ENCODE measurements around the gene CHN2.

DNA sequence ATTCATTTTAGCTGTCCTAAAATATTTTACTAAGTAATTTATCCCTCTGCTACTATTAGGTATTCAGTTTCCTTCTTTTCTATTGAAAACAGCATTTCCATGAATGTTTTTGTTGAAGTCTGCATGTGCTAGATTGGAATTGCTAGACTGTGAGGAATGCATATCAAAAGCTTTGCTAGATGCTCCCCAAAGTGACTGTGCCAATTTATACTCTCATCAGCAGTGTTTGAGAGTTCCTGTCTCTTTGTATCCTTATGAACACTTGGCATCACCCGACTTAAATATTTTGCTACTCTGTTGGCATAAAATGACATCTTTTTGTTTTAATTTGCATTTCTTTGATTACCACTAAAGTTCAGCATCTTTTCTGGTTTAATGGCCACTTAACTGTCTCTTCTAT is 324.0 kb downstream of the CHN2 start:
- TF ChIP-seq, protein P1, sequence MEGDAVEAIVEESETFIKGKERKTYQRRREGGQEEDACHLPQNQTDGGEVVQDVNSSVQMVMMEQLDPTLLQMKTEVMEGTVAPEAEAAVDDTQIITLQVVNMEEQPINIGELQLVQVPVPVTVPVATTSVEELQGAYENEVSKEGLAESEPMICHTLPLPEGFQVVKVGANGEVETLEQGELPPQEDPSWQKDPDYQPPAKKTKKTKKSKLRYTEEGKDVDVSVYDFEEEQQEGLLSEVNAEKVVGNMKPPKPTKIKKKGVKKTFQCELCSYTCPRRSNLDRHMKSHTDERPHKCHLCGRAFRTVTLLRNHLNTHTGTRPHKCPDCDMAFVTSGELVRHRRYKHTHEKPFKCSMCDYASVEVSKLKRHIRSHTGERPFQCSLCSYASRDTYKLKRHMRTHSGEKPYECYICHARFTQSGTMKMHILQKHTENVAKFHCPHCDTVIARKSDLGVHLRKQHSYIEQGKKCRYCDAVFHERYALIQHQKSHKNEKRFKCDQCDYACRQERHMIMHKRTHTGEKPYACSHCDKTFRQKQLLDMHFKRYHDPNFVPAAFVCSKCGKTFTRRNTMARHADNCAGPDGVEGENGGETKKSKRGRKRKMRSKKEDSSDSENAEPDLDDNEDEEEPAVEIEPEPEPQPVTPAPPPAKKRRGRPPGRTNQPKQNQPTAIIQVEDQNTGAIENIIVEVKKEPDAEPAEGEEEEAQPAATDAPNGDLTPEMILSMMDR (IDR thresholded peaks at IDR 0.05), result no peak
- no peak for TF ChIP-seq TEAD4 (CRISPR knock-in tag; IDR thresholded peaks at IDR 0.05)

Measured in WTC11 (cell line).